K562 (cell line): ENCODE measurements around the gene ZNF333. TPM values are rescaled to one million over a fixed set of nuclear protein-coding genes. Genes with fewer than 3 reads are reported as not detected.

Experiments
- ARID4B ChIP-seq: sonication (generic); formaldehyde crosslinking; IDR thresholded peaks from 2 replicates; pipeline ENCODE4 v1.8.0; 2022; ENCODE audit warnings: mild to moderate bottlenecking, missing genetic modification reagents
- CHD2 ChIP-seq: IDR thresholded peaks from 2 replicates; pipeline ENCODE4 v1.6.1; 2011; ENCODE audit warnings: low read depth, low read length
- CREB1 ChIP-seq, 2 experiments: sonication (generic) in 1 of 2; formaldehyde crosslinking in 1 of 2; IDR thresholded peaks; 2 replicates each; pipeline versions ENCODE4 v1.6.1 to v1.8.0; 2012 to 2022; ENCODE audit warnings: inconsistent platforms in 1 of 2, mild to moderate bottlenecking in 1 of 2, missing genetic modification reagents in 1 of 2, moderate library complexity in 1 of 2
- GATAD2B ChIP-seq: fragments of 450-650 bp; IDR thresholded peaks from 2 replicates; pipeline ENCODE4 v1.6.1; 2017; ENCODE audit warnings: mild to moderate bottlenecking, borderline replicate concordance
- MYBL2 ChIP-seq, 2 experiments: fragments of 450-650 bp in 1 of 2; sonication (generic) in 1 of 2; formaldehyde crosslinking in 1 of 2; IDR thresholded peaks; 2 replicates each; pipeline versions ENCODE4 v1.6.1 to v1.8.1; 2017 to 2022; ENCODE audit warnings: borderline replicate concordance in 1 of 2, inconsistent platforms in 1 of 2, low read depth in 1 of 2, mild to moderate bottlenecking in 1 of 2, missing genetic modification reagents in 1 of 2, moderate library complexity in 1 of 2
- NR2C2 ChIP-seq, 2 experiments: fragments of 200-800 bp in 1 of 2; sonication (Bioruptor generic) in 1 of 2; sonication (generic) in 1 of 2; formaldehyde crosslinking in 1 of 2; IDR thresholded peaks; 2 replicates each; pipeline versions ENCODE4 v1.6.1 to v1.8.0; 2016 to 2022; ENCODE audit warnings: mild to moderate bottlenecking in 1 of 2, missing compliant biosample characterization in 1 of 2, missing genetic modification characterization in 1 of 2, missing genetic modification reagents in 1 of 2
- PURB ChIP-seq: sonication (generic); formaldehyde crosslinking; IDR thresholded peaks from 2 replicates; pipeline ENCODE4 v1.9.0; 2021; ENCODE audit warnings: low read depth, mild to moderate bottlenecking, missing genetic modification reagents
- ZBTB12 ChIP-seq: fragments of 250-450 bp; sonication (Bioruptor Pico); IDR thresholded peaks from 2 replicates; pipeline ENCODE4 v1.4.0; 2020
- ZFX ChIP-seq: sonication (generic); formaldehyde crosslinking; IDR thresholded peaks from 2 replicates; pipeline ENCODE4 v1.8.0; 2022; ENCODE audit warnings: mild to moderate bottlenecking, missing genetic modification reagents, moderate library complexity
- polyA plus RNA-seq, 8 experiments: library from polyadenylated mRNA; depleted of rRNA in 4 of 8; stranded (reverse) in 5 of 8; unstranded in 3 of 8; fragments of >200 nt; fragmentation: Nextera tagmentation in 2 of 8; fragmentation: Illumina TruSeq in 1 of 8; extraction: Ambion mirVana in 2 of 8; extraction: Trizol in 1 of 8; gene quantifications; 2 replicates each; pipeline versions ENCODE4 v1.2.1 to v1.2.3, GENCODE V29; 2011 to 2014; ENCODE audit warnings: inconsistent platforms in 1 of 8, missing spikeins in 1 of 8
- total RNA-seq, 7 experiments: library from RNA; depleted of rRNA in 6 of 7; stranded (reverse); fragments of >200 nt in 6 of 7; fragmentation: Illumina TruSeq in 2 of 7; extraction: Trizol in 2 of 7; gene quantifications; 2 replicates each; pipeline versions ENCODE4 v1.2.1 to v1.2.3, GENCODE V29; 2011 to 2021; ENCODE audit warnings: low replicate concordance in 1 of 7
- TF ChIP-seq, protein P1 (sequence below): fragments of 450-650 bp; IDR thresholded peaks from 2 replicates; pipeline ENCODE4 v1.6.1; 2016; ENCODE audit warnings: low read depth

Gene ZNF333
- total and polyA plus RNA-seq, 9 of the 15 experiments (the other 6 are each of a cell fraction or from before 2014, with no cell fraction given) = 2.8 to 10.3 (median 6.3) TPM

DNA sequence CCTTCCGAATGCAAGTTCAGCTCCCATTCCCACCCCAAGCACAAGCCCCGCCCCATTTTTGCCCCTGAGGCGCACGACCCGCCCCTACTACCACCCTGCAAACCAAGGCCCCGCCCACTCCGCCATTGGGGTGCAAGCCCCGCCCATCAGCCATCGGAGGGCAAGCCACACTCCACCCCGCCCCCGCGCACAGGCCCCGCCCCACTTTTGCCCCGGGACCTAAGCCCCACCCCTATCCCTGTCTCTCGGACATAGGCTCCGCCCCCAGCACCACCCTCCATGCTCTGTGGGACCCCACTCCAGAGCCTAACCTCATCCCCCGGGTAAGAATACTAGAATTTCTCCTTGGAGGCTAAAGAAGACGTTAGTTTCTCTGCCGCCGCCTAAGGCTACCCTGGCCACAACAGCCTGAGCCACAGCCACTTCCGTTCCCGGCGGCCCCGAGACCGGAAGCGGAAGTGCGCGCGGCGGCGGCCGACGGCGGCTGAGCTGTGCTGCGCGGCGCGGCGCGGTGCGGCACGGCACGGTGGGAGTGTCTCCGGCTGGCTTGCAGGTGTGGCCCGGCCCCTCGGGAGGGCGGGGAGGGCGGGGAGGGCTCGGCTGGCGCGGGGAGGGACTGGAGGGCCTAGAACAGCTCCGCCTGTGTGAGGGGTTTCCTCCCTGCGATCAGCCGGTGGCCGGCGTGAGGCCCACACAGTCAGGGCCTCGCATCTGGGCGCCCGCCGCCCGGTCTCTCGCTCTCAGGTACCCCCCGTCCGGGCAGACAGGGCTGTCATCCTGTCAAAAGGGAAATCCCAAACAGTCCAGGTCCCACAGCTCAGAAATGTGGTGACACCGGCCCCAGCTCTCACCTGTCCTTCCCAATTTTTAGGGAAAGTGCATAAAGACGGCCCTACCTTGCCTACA lies at the start of gene ZNF333 (continued):
- TF ChIP-seq ARID4B = peak; percentile 61
- TF ChIP-seq ZBTB12 (CRISPR knock-in tag) = 0 out of 2 replicates have a peak, but pooled peaks have one; percentile 44
- TF ChIP-seq, protein P1, sequence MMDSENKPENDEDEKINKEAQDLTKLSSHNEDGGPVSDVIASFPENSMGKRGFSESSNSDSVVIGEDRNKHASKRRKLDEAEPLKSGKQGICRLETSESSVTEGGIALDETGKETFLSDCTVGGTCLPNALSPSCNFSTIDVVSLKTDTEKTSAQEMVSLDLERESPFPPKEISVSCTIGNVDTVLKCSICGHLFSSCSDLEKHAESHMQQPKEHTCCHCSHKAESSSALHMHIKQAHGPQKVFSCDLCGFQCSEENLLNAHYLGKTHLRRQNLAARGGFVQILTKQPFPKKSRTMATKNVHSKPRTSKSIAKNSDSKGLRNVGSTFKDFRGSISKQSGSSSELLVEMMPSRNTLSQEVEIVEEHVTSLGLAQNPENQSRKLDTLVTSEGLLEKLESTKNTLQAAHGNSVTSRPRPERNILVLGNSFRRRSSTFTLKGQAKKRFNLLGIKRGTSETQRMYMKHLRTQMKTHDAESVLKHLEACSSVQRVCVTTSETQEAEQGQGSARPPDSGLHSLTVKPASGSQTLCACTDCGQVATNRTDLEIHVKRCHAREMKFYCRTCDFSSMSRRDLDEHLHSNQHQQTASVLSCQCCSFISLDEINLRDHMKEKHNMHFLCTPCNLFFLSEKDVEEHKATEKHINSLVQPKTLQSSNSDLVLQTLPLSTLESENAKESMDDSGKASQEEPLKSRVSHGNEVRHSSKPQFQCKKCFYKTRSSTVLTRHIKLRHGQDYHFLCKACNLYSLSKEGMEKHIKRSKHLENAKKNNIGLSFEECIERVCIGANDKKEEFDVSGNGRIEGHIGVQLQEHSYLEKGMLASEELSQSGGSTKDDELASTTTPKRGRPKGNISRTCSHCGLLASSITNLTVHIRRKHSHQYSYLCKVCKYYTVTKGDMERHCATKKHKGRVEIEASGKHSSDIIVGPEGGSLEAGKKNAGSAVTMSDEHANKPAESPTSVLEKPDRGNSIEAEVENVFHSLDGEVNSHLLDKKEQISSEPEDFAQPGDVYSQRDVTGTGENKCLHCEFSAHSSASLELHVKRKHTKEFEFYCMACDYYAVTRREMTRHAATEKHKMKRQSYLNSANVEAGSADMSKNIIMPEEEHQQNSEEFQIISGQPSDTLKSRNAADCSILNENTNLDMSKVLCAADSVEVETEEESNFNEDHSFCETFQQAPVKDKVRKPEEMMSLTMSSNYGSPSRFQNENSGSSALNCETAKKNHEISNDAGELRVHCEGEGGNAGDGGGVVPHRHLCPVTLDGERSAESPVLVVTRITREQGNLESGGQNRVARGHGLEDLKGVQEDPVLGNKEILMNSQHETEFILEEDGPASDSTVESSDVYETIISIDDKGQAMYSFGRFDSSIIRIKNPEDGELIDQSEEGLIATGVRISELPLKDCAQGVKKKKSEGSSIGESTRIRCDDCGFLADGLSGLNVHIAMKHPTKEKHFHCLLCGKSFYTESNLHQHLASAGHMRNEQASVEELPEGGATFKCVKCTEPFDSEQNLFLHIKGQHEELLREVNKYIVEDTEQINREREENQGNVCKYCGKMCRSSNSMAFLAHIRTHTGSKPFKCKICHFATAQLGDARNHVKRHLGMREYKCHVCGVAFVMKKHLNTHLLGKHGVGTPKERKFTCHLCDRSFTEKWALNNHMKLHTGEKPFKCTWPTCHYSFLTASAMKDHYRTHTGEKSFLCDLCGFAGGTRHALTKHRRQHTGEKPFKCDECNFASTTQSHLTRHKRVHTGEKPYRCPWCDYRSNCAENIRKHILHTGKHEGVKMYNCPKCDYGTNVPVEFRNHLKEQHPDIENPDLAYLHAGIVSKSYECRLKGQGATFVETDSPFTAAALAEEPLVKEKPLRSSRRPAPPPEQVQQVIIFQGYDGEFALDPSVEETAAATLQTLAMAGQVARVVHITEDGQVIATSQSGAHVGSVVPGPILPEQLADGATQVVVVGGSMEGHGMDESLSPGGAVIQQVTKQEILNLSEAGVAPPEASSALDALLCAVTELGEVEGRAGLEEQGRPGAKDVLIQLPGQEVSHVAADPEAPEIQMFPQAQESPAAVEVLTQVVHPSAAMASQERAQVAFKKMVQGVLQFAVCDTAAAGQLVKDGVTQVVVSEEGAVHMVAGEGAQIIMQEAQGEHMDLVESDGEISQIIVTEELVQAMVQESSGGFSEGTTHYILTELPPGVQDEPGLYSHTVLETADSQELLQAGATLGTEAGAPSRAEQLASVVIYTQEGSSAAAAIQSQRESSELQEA = peak; percentile 62; the same call in 1 of the 2 replicates
- peak; percentile 50; the same call in 1 of the 2 replicates for TF ChIP-seq CHD2
- peak; percentile 86 for TF ChIP-seq CREB1 (IDR thresholded peaks at IDR 0.05)
- peak; percentile 41; the same call in 1 of the 2 replicates for TF ChIP-seq CREB1 (CRISPR knock-in tag; IDR thresholded peaks at IDR 0.05)
- TF ChIP-seq NR2C2 (CRISPR knock-in tag; IDR thresholded peaks at IDR 0.05) = no peak
- peak; percentile 83 for TF ChIP-seq NR2C2 (tag; IDR thresholded peaks at IDR 0.05)
- TF ChIP-seq GATAD2B = 0 out of 2 replicates have a peak, but pooled peaks have one; percentile 16
- TF ChIP-seq PURB (CRISPR knock-in tag) = no peak
- TF ChIP-seq ZFX (CRISPR knock-in tag) = peak; percentile 76
- TF ChIP-seq MYBL2 (IDR thresholded peaks at IDR 0.05; ENCODE audit: low read depth) = no peak
- no peak for TF ChIP-seq MYBL2 (CRISPR knock-in tag; IDR thresholded peaks at IDR 0.05; ENCODE audit: borderline replicate concordance)
